ENCODE results near the gene SFMBT2. TPM values are rescaled to one million over a fixed set of nuclear protein-coding genes. Genes with fewer than 3 reads are reported as not detected.

Gene SFMBT2
- total RNA-seq, 2 experiments from 2014 or later = 31.9 to 32.3 TPM

- H3K4me1 Mint-ChIP-seq = peaks cover 36% of the 10 kb centered on the region
- no peak overlapping the region for H3K4me3 Mint-ChIP-seq
- H3K9me3 Mint-ChIP-seq = peaks cover 3% of the 10 kb centered on the region
- CTCF ChIA-PET = interaction anchor here (0.8 kb wide), 1 partner anchor 11 kb away, joined by 5 read pairs; no protein-coding TSS in a partner anchor
- no peak for DNase-seq
- POLR2A ChIA-PET = no interaction called here
- no peak overlapping the region for H3K27ac Mint-ChIP-seq
- peaks cover 25% of the 10 kb centered on the region for H3K36me3 Mint-ChIP-seq (ENCODE audit: low read depth)
- no peaks in the 10 kb centered on the region for H3K27me3 Mint-ChIP-seq
Observed at GRCh38 chr10:7267142-7267541, 143.7 kb downstream of the SFMBT2 start.

- Mint-ChIP-seq H3K27me3 (no peaks in the 10 kb centered on the region), H3K4me1 (peaks cover 36% of the 10 kb centered on the region), H3K27ac (no peak overlapping the region), H3K4me3 (no peak overlapping the region), H3K36me3 (ENCODE audit: low read depth) (peaks cover 15% of the 10 kb centered on the region), H3K9me3 (no peaks in the 10 kb centered on the region)
- ChIA-PET POLR2A (no interaction called here), CTCF (no interaction called here)
- DNase-seq = no peak
Observed at GRCh38 chr10:7265396-7266123, 145.3 kb downstream of the SFMBT2 start.

- Mint-ChIP-seq H3K36me3 (ENCODE audit: low read depth) (peaks cover 10% of the 10 kb centered on the region), H3K27ac (no peak overlapping the region), H3K27me3 (no peaks in the 10 kb centered on the region), H3K4me1 (peaks cover 36% of the 10 kb centered on the region), H3K9me3 (no peaks in the 10 kb centered on the region), H3K4me3 (no peak overlapping the region)
- ChIA-PET CTCF (no interaction called here), POLR2A (no interaction called here)
- no peak for DNase-seq
Observed at GRCh38 chr10:7264313-7264756, 146.5 kb downstream of the SFMBT2 start.

GRCh38 chr10:7263616-7264015 lies 147.2 kb downstream of the SFMBT2 start:
- DNase-seq = no peak
- no peak overlapping the region for H3K4me3 Mint-ChIP-seq
- ChIA-PET POLR2A (interaction anchor here (0.6 kb wide), 1 partner anchor 1138 kb away, joined by 3 read pairs; no protein-coding TSS in a partner anchor), CTCF (no interaction called here)
- no peak overlapping the region for H3K27ac Mint-ChIP-seq
- peaks cover 38% of the 10 kb centered on the region for H3K4me1 Mint-ChIP-seq
- no peaks in the 10 kb centered on the region for H3K9me3 Mint-ChIP-seq
- H3K36me3 Mint-ChIP-seq (ENCODE audit: low read depth) = peaks cover 7% of the 10 kb centered on the region
- H3K27me3 Mint-ChIP-seq = no peaks in the 10 kb centered on the region

GRCh38 chr10:7261351-7261750 lies 149.5 kb downstream of the SFMBT2 start:
- Mint-ChIP-seq H3K4me3 (no peak overlapping the region), H3K27ac (no peak overlapping the region), H3K4me1 (peaks cover 49% of the 10 kb centered on the region), H3K36me3 (ENCODE audit: low read depth) (peaks cover 8% of the 10 kb centered on the region), H3K27me3 (no peaks in the 10 kb centered on the region), H3K9me3 (no peaks in the 10 kb centered on the region)
- ChIA-PET POLR2A (no interaction called here), CTCF (no interaction called here)
- no peak for DNase-seq

- peaks cover 8% of the 10 kb centered on the region for H3K36me3 Mint-ChIP-seq (ENCODE audit: low read depth)
- H3K4me1 Mint-ChIP-seq = peaks cover 53% of the 10 kb centered on the region
- POLR2A ChIA-PET = no interaction called here
- no peak overlapping the region for H3K27ac Mint-ChIP-seq
- DNase-seq = no peak
- H3K4me3 Mint-ChIP-seq = no peak overlapping the region
- no peaks in the 10 kb centered on the region for H3K9me3 Mint-ChIP-seq
- H3K27me3 Mint-ChIP-seq = no peaks in the 10 kb centered on the region
- CTCF ChIA-PET = no interaction called here
Observed at GRCh38 chr10:7260912-7261311, 149.9 kb downstream of the SFMBT2 start.

GRCh38 chr10:7260412-7260900 lies 150.4 kb downstream of the SFMBT2 start:
- H3K27ac Mint-ChIP-seq = no peak overlapping the region
- POLR2A ChIA-PET = no interaction called here
- DNase-seq = no peak
- CTCF ChIA-PET = interaction anchor here (2.9 kb wide), 1 partner anchor 10 kb away, joined by 11 read pairs; no protein-coding TSS in a partner anchor
- no peak overlapping the region for H3K4me3 Mint-ChIP-seq
- H3K9me3 Mint-ChIP-seq = no peaks in the 10 kb centered on the region
- H3K36me3 Mint-ChIP-seq (ENCODE audit: low read depth) = peaks cover 10% of the 10 kb centered on the region
- H3K27me3 Mint-ChIP-seq = no peaks in the 10 kb centered on the region
- H3K4me1 Mint-ChIP-seq = peaks cover 58% of the 10 kb centered on the region

- no peaks in the 10 kb centered on the region for H3K9me3 Mint-ChIP-seq
- H3K27me3 Mint-ChIP-seq = no peaks in the 10 kb centered on the region
- H3K36me3 Mint-ChIP-seq (ENCODE audit: low read depth) = peaks cover 24% of the 10 kb centered on the region
- CTCF ChIA-PET = interaction anchor here (0.7 to 2.9 kb wide), 3 partner anchors 11 to 151 kb away, joined by 3 to 11 read pairs (median 4); partner anchors contain the start of gene SFMBT2
- peaks cover 70% of the 10 kb centered on the region for H3K4me1 Mint-ChIP-seq
- H3K27ac Mint-ChIP-seq = peak overlapping the region; percentile 86
- H3K4me3 Mint-ChIP-seq = peak overlapping the region; percentile 14
- POLR2A ChIA-PET = no interaction called here
- peak; percentile 78 for DNase-seq
Observed at GRCh38 chr10:7258948-7259523, 151.8 kb downstream of the SFMBT2 start.

GRCh38 chr10:7255517-7255916 lies 155.3 kb downstream of the SFMBT2 start:
- Mint-ChIP-seq H3K4me3 (no peak overlapping the region), H3K36me3 (ENCODE audit: low read depth) (peaks cover 43% of the 10 kb centered on the region), H3K27me3 (no peaks in the 10 kb centered on the region), H3K4me1 (peaks cover 79% of the 10 kb centered on the region), H3K9me3 (no peaks in the 10 kb centered on the region), H3K27ac (peak overlapping the region; percentile 70)
- no peak for DNase-seq
- POLR2A ChIA-PET = no interaction called here
- CTCF ChIA-PET = no interaction called here

GRCh38 chr10:7251696-7252465 lies 159.0 kb downstream of the SFMBT2 start:
- POLR2A ChIA-PET = no interaction called here
- peak; percentile 32 for DNase-seq
- CTCF ChIA-PET = no interaction called here
- H3K27ac Mint-ChIP-seq = peak overlapping the region; percentile 38
- no peaks in the 10 kb centered on the region for H3K27me3 Mint-ChIP-seq
- H3K9me3 Mint-ChIP-seq = no peaks in the 10 kb centered on the region
- peaks cover 47% of the 10 kb centered on the region for H3K4me1 Mint-ChIP-seq
- peaks cover 47% of the 10 kb centered on the region for H3K36me3 Mint-ChIP-seq (ENCODE audit: low read depth)
- no peak overlapping the region for H3K4me3 Mint-ChIP-seq

GRCh38 chr10:7250236-7250635 lies 160.6 kb downstream of the SFMBT2 start:
- no peaks in the 10 kb centered on the region for H3K27me3 Mint-ChIP-seq
- no peak overlapping the region for H3K27ac Mint-ChIP-seq
- no peaks in the 10 kb centered on the region for H3K9me3 Mint-ChIP-seq
- peaks cover 54% of the 10 kb centered on the region for H3K36me3 Mint-ChIP-seq (ENCODE audit: low read depth)
- DNase-seq = no peak
- H3K4me1 Mint-ChIP-seq = peaks cover 35% of the 10 kb centered on the region
- ChIA-PET POLR2A (no interaction called here), CTCF (no interaction called here)
- no peak overlapping the region for H3K4me3 Mint-ChIP-seq

GRCh38 chr10:7248585-7249164 lies 162.2 kb downstream of the SFMBT2 start:
- CTCF ChIA-PET = no interaction called here
- peaks cover 46% of the 10 kb centered on the region for H3K36me3 Mint-ChIP-seq (ENCODE audit: low read depth)
- H3K4me1 Mint-ChIP-seq = peaks cover 37% of the 10 kb centered on the region

GRCh38 chr10:7248148-7248547 lies 162.7 kb downstream of the SFMBT2 start:
- ChIA-PET CTCF (no interaction called here), POLR2A (no interaction called here)
- Mint-ChIP-seq H3K27me3 (no peaks in the 10 kb centered on the region), H3K9me3 (no peaks in the 10 kb centered on the region), H3K4me1 (peaks cover 37% of the 10 kb centered on the region), H3K27ac (no peak overlapping the region), H3K36me3 (ENCODE audit: low read depth) (peaks cover 45% of the 10 kb centered on the region), H3K4me3 (no peak overlapping the region)
- DNase-seq = no peak

More at GRCh38 chr10:7248585-7249164, 162.2 kb downstream of the SFMBT2 start:
- no peak for DNase-seq
- no peak overlapping the region for H3K27ac Mint-ChIP-seq
- H3K27me3 Mint-ChIP-seq = no peaks in the 10 kb centered on the region
- no peak overlapping the region for H3K4me3 Mint-ChIP-seq
- POLR2A ChIA-PET = no interaction called here
- H3K9me3 Mint-ChIP-seq = no peaks in the 10 kb centered on the region

All from activated CD4-positive, alpha-beta T cell treated with anti-CD3 and anti-CD28 coated beads, Interleukin-2, amount 10 ng/mL, durations not matched to agents 7 days and 5 days (primary cell).